HFF-Myc (cell line): ENCODE data around the gene TTYH1.

Experiments used
- DNase-seq: peaks from one replicate; pipeline ENCODE4 v3.0.0-alpha.2; 2011; ENCODE audit warnings: low read depth; ENCODE audit errors: extremely low read depth
- H3K4me3 ChIP-seq: replicated peaks from 2 replicates; pipeline ENCODE4 v1.5.1; 2011; ENCODE audit warnings: low read depth, mild to moderate bottlenecking, control low read depth, low read length
- TF ChIP-seq, protein P1 (sequence below): IDR thresholded peaks from 2 replicates; pipeline ENCODE4 v1.5.1; 2012; ENCODE audit warnings: mild to moderate bottlenecking, low read depth, low read length, control low read depth; ENCODE audit errors: missing control alignments

The TTYH1 gene

DNA sequence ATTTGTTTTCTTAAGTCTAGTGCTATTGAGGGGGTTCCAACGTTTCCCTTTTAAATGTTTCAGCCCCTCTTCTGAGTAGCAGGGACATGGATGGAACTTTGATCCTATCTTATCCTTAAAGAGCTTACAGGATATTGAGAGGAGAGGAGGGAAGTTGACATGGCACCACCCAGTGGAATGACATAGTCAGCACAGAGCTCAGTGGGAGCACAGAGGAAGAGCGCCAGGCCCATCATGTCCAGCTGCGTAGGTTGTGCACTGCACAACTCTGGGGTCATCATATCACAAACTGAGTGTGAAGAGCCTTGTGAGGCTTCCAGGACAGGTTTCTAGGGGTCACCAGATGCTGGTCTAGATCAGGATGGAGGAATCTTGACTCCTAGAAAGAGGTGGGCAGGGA is 62.4 kb downstream of the TTYH1 start:
- TF ChIP-seq, protein P1, sequence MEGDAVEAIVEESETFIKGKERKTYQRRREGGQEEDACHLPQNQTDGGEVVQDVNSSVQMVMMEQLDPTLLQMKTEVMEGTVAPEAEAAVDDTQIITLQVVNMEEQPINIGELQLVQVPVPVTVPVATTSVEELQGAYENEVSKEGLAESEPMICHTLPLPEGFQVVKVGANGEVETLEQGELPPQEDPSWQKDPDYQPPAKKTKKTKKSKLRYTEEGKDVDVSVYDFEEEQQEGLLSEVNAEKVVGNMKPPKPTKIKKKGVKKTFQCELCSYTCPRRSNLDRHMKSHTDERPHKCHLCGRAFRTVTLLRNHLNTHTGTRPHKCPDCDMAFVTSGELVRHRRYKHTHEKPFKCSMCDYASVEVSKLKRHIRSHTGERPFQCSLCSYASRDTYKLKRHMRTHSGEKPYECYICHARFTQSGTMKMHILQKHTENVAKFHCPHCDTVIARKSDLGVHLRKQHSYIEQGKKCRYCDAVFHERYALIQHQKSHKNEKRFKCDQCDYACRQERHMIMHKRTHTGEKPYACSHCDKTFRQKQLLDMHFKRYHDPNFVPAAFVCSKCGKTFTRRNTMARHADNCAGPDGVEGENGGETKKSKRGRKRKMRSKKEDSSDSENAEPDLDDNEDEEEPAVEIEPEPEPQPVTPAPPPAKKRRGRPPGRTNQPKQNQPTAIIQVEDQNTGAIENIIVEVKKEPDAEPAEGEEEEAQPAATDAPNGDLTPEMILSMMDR: peak; percentile 11
- no peak overlapping the region for H3K4me3 ChIP-seq
- no peak for DNase-seq

DNA sequence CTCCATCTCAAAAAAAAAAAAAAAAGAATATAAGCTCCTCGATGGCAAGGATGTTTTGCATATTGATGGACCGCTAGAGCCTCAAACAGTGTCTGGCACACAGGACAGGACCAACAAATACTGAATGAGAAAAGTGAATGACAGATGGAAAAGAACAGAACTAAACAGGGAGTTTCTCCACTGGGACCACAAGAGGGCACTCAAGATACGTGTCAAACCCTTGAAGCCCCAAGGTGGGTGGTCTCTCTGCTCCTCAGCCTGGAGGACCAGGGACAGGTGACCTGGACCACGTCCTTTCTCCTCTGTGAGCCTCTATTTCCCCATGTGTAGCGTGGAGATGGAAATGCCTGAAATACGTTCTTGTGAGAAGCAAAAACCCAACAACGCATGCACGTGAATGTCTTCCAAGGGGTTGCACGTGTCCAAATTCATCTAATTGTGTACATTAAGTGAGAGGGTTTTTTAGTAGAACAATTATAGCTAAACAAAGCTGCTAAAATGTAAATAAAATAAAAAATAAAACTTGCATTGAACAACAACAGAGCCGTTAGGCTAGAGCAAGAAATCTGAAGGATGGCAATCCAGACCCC is 63.5 kb downstream of the TTYH1 start:
- DNase-seq: no peak
- TF ChIP-seq, protein P1: peak; percentile 70

DNA sequence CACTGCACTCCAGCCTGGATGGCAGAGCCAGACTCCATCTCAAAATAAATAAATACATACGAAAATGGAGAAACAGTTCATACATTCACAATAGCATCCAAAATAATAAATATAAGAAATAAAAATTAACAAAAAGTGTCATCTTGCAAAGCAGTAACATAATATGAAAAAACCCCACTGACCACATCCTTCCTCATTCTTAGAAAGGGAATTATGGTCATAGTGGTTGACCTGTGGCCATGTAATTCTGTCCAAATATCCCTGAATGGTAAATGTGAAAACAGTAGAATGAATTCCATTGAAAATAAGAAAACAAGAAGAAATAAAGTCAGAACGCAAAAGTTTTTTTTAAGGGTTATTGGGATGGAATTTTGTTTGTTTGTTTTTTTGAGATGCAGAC is 64.8 kb downstream of the TTYH1 start:
- TF ChIP-seq, protein P1: no peak
- no peak overlapping the region for H3K4me3 ChIP-seq
- DNase-seq: no peak

More for the DNA sequence above, 63.5 kb downstream of the TTYH1 start:
- H3K4me3 ChIP-seq: no peak overlapping the region

DNA sequence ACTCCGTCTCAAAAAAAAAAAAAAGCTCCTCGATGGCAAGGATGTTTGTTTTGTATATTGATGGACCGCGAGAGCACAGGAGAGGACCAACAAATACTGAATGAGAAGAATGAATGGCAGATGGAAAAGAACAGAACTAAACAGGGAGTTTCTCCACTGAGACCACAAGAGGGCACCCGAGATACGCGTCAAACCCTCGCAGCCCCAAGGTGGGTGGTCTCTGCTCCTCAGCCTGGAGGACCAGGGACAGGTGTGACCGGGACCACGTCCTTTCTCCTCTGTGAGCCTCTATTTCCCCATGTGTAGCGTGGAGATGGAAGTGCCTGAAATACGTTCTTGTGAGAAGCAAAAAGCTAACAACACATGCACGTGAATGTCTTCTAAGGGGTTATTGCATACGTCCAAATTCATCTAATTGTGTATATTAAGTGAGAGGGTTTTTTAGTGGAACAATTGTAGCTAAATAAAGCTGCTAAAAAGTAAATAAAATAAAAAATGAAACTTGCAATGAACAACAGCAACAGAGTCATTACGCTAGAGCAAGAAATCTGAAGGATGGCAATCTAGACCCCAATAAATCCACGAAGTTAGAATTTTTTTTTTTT is 66.2 kb downstream of the TTYH1 start:
- DNase-seq: no peak
- no peak overlapping the region for H3K4me3 ChIP-seq
- TF ChIP-seq, protein P1: peak; percentile 78

DNA sequence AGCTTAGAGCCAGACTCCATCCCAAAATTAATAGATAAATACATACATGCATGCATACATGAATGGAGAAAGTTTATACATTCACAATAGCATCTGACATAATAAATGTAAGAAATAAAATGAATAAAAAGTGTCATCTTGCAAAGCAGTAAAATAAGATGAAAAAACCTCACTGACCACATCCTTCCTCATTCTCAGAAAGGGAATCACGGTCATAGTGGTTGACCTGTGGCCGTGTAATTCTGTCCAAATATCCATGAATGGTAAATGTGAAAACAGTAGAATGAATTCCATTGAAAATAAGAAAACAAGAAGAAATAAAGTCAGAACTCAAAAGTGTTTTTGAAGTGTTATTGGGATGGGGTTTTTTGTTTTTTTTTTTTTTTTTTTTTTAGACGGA is 67.6 kb downstream of the TTYH1 start:
- no peak for DNase-seq
- TF ChIP-seq, protein P1: no peak
- no peak overlapping the region for H3K4me3 ChIP-seq

DNA sequence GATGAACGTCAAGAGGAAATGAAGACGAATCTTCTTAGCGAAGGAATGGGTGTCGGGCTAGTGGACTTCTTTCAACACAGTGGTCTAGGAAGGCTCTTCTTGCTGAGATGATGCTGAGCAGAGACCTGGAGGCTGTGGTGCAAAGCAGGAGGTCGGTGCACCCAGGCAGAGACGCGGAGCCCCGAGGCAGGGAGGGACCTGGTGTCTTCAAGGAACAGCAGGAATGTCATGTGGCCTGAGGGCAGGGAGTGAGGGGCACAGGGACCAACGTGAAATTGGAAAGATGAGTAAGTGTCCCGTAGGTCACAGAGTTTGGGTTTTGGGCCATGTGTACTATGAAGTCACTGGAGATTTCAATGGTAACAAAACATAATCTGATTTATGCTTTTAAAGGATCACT is 69.2 kb downstream of the TTYH1 start:
- DNase-seq: no peak
- TF ChIP-seq, protein P1: no peak
- no peak overlapping the region for H3K4me3 ChIP-seq
